Osteoblast (primary cell): Measurements from ENCODE around the gene ANKRD40CL. TPM values are rescaled to one million over a fixed set of nuclear protein-coding genes. Genes with fewer than 3 reads are reported as not detected.

Experiments used
- DNase-seq: peaks from one replicate; pipeline ENCODE4 v3.0.0; 2011; ENCODE audit warnings: low spot score, mixed read lengths; ENCODE audit not compliant: insufficient read length; ENCODE audit errors: missing footprints
- H2AFZ ChIP-seq: 2 replicates; pipeline ENCODE4 v1.6.0; 2011; ENCODE audit warnings: mild to moderate bottlenecking, low read length
- H3K27ac ChIP-seq: 2 replicates; pipeline ENCODE4 v1.5.1; 2011; ENCODE audit warnings: mild to moderate bottlenecking, low read depth, low read length, moderate library complexity
- H3K27me3 ChIP-seq: 2 replicates; pipeline ENCODE4 v1.6.0; 2012; ENCODE audit warnings: mild to moderate bottlenecking, control low read depth, inconsistent platforms, low read length, moderate library complexity; ENCODE audit not compliant: insufficient read depth
- H3K36me3 ChIP-seq: 2 replicates; pipeline ENCODE4 v1.5.1; 2011; ENCODE audit warnings: mild to moderate bottlenecking, low read length, control low read depth, moderate library complexity; ENCODE audit not compliant: insufficient read depth
- H3K4me1 ChIP-seq: 2 replicates; pipeline ENCODE4 v1.5.1; 2011; ENCODE audit warnings: mild to moderate bottlenecking, low read length, control low read depth, moderate library complexity; ENCODE audit not compliant: insufficient read depth
- H3K4me2 ChIP-seq: 2 replicates; pipeline ENCODE4 v1.6.0; 2011; ENCODE audit warnings: mild to moderate bottlenecking, low read length; ENCODE audit not compliant: insufficient read depth
- H3K4me3 ChIP-seq: fragments of 200-600 bp; sonication (generic); 3 replicates; pipeline ENCODE4 v1.5.1; 2012; ENCODE audit warnings: mild to moderate bottlenecking, low read length, inconsistent platforms; ENCODE audit not compliant: insufficient read depth
- H3K79me2 ChIP-seq: 2 replicates; pipeline ENCODE4 v1.6.0; 2012; ENCODE audit warnings: mild to moderate bottlenecking, low read length, control low read depth, inconsistent platforms; ENCODE audit not compliant: insufficient read depth
- H3K9me3 ChIP-seq: 2 replicates; pipeline ENCODE4 v1.5.1; 2011; ENCODE audit warnings: low read depth, low read length, control low read depth
- H4K20me1 ChIP-seq: 2 replicates; pipeline ENCODE4 v1.6.0; 2012; ENCODE audit warnings: mild to moderate bottlenecking, low read length, control low read depth; ENCODE audit not compliant: insufficient read depth
- CTCF ChIP-seq: IDR thresholded peaks from 2 replicates; pipeline ENCODE4 v1.5.1; 2011; ENCODE audit warnings: mild to moderate bottlenecking, low read depth, low read length, moderate library complexity; ENCODE audit errors: extremely low read depth
- total RNA-seq: library from RNA; depleted of rRNA; stranded (reverse); fragments of >200 nt; gene quantifications from 2 replicates; pipeline ENCODE4 v1.2.3, GENCODE V29; 2012

Gene ANKRD40CL
- total RNA-seq, 1 donor, result 0.36 TPM

DNA sequence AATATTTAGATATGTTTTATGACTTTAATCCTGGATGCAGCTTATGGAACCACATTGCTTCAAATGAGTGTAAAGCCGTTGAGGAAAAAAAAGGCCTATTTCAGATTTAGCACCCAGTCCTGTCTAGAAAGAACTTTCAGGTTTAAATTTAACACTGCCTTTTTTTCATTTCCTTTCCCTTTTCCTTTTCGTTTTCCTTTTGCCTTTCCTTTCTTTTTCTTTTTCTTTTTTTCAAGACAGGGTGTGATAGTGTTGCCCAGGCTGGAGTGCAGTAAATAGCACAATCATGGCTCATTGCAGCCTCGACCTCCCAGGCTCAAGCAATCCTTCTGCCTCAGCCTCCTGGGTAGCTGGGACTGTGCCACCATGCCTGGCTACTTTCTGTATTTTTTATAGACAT, 32.0 kb downstream of the ANKRD40CL start:
- DNase-seq, result no peak
- Histone ChIP-seq H3K27me3 (no peaks in the 10 kb centered on the region), H3K4me1 (peaks cover 3% of the 10 kb centered on the region), H4K20me1 (peaks cover 50% of the 10 kb centered on the region), H3K4me2 (no peak overlapping the region), H3K9me3 (no peaks in the 10 kb centered on the region), H3K79me2 (peaks cover 97% of the 10 kb centered on the region), H2AFZ (no peak overlapping the region), H3K36me3 (peaks cover 25% of the 10 kb centered on the region), H3K27ac (no peak overlapping the region), H3K4me3 (no peak overlapping the region)
- no peak for TF ChIP-seq CTCF

DNA sequence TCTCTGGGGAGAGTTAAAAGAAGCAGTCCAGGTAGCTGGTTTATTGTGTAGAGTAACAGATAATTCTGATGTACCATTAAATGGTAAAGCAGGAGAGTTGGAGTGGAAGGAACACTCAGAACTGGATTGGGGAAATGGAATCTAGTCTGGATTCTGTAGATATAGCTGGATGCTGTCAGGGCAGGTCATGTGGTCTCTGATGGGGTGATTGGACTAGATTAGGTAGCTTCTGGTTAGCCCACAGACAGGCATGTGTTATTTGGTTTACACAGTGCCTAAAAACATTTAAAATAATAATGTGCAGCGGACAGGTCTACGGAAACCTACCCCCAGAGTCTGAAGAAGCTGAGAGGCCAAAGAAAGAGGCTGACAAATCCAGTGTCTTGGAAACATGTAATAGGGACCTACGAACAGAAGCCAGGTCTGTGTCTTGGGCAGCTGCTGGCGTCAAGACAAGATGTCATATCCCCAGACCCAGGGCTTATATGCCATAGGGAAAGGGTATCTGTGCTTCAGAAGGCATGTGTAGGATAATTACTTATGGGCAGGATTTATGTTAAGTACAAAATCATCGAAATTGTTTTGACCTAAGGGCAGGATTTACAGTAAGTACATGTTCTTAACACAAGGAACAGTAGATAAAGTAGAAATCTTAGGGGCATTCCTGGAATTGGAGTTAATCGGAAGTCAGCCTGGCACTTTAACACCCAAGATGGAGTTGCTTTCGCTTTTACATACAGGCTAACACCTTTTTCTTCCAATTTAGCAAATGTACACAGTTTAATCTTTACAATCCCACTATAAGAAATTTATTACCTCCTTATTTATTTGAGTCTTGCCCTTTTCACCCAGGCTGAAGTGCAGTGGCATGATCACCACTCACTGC, 35.5 kb downstream of the ANKRD40CL start:
- peak overlapping the region; percentile 28 for H3K27ac ChIP-seq
- H2AFZ ChIP-seq, result no peak overlapping the region
- peaks cover 63% of the 10 kb centered on the region for H4K20me1 ChIP-seq
- H3K27me3 ChIP-seq, result no peaks in the 10 kb centered on the region
- no peak for DNase-seq
- no peak overlapping the region for H3K4me2 ChIP-seq
- peaks cover 12% of the 10 kb centered on the region for H3K4me1 ChIP-seq
- H3K9me3 ChIP-seq, result no peaks in the 10 kb centered on the region
- no peaks in the 10 kb centered on the region for H3K36me3 ChIP-seq
- no peak overlapping the region for H3K4me3 ChIP-seq
- no peak for TF ChIP-seq CTCF
- peaks cover 98% of the 10 kb centered on the region for H3K79me2 ChIP-seq

DNA sequence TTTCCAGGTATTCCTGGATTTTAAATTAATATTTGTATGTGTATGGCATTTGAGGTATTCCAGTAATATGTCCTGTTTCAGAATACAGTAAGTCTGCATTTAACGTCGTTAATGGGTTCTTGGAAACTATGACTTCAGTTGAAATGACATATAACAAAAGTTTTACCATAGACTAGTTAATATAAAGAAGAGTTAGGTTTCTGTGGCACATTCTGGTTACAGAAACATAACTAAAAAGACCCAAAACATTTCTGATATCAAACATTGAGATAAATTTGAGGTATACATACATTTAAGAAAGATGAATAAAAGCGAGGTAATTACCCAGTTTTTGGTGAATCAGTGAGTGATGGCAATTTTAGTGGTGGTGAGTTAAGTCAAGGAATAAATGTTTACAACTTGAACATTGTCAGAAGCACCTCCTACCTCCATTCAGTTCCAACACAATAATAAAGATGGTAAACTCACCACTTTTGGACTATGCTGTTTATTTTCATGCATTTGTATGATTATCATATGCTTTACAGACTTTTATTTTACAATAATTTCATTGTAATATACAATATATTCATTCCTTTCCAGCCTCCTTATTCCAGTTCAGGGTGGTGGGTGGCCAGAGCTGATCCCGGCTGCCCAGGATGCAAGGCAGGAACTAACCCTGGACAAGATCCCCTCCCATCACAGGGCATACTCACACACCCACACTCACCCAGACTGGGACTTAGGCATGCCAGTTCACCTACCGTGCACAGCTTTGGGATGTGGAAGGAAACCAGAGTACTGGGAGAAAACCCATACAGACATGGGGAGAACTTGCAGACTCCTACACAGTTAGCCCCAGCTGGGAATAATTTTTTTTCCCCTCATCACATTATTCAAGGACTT, 38.2 kb downstream of the ANKRD40CL start:
- no peak for DNase-seq
- H2AFZ ChIP-seq, result no peak overlapping the region
- no peak overlapping the region for H3K4me3 ChIP-seq
- H3K4me2 ChIP-seq, result no peak overlapping the region
- H4K20me1 ChIP-seq, result peaks cover 68% of the 10 kb centered on the region
- H3K27me3 ChIP-seq, result no peaks in the 10 kb centered on the region
- no peak for TF ChIP-seq CTCF
- H3K9me3 ChIP-seq, result no peaks in the 10 kb centered on the region
- peaks cover 18% of the 10 kb centered on the region for H3K4me1 ChIP-seq
- H3K79me2 ChIP-seq, result peaks cover 98% of the 10 kb centered on the region
- no peak overlapping the region for H3K27ac ChIP-seq
- no peaks in the 10 kb centered on the region for H3K36me3 ChIP-seq

DNA sequence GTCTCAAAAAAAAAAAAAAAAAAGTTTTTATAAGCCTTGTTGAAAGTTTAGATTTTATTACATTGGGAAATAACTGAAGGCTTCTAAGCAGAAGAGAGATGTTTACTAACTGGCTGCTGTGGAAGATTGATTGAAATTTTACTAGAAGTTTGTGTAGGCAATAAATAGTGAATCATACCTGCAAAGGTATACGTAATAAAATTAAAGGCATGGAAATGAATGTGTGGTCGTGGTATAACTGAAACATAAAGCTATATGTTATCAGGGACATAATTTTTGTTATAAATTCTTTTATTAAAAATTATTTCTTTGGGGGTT, 39.2 kb downstream of the ANKRD40CL start:
- peaks cover 99% of the 10 kb centered on the region for H3K79me2 ChIP-seq
- H3K4me2 ChIP-seq, result no peak overlapping the region
- H3K4me3 ChIP-seq, result no peak overlapping the region
- peaks cover 26% of the 10 kb centered on the region for H3K4me1 ChIP-seq
- H2AFZ ChIP-seq, result no peak overlapping the region
- H3K27ac ChIP-seq, result no peak overlapping the region
- DNase-seq, result no peak
- H3K27me3 ChIP-seq, result no peaks in the 10 kb centered on the region
- H3K9me3 ChIP-seq, result no peaks in the 10 kb centered on the region
- no peaks in the 10 kb centered on the region for H3K36me3 ChIP-seq
- no peak for TF ChIP-seq CTCF
- H4K20me1 ChIP-seq, result peaks cover 75% of the 10 kb centered on the region
